IPS-NIHi11 (cell line): ENCODE measurements around the gene BRWD1.

Source experiments
- DNase-seq: peaks from one replicate; pipeline ENCODE4 v3.0.0; 2012; ENCODE audit warnings: mixed read lengths, low spot score

Gene BRWD1

DNA sequence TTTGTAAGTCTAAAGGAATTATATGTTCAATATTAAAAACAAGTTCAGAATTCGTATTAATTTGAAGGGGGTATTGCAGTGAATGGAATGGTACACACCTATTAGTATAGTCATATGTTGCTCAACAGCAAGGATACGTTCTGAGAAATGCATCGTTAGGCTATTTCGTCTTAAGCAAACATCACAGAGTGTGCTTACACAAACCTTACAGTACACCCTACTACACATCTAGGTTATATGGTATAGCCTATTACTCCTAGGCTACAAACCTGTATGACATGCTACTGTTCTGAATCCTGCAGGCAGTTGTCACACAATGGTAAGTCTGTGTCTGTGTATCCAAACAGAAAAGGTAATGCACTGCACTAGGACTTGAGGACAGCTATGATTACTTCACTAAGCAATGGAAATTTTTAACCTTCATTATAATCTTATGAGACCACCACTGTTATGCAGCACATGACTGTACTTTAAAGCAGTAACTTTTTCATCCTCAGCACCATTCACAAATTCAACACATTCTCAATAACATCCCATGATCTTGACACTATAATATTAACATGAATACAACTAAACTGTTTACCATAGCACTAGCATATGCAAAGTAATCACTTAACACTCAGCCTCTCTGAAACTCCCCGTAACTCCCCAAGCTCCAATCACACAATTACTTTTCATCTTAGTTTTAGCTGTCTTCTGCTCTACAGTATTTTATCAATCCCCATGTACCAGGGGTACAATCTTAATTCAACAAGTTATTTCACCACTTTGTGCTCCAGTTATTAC lies 115.8 kb downstream of the BRWD1 start:
- DNase-seq: no peak

DNA sequence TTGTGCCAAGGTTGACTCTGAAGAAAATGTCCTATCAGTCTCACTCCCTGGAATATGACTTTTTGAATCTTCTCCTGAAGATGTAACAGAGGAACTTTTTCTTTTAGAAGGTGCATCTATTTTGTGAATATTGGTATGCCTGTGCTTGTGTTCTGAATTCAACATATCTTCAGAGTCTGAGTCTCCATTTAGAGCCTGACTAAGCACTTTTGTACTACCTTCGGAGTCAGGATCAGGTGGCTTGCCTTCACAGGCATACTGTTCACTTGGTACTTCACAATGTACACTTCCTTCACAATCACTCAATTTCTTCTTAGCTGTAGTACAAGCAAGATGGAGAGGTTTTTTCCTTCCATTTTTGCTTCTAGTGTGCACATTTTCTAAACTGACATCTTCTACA lies 116.6 kb downstream of the BRWD1 start:
- no peak for DNase-seq

DNA sequence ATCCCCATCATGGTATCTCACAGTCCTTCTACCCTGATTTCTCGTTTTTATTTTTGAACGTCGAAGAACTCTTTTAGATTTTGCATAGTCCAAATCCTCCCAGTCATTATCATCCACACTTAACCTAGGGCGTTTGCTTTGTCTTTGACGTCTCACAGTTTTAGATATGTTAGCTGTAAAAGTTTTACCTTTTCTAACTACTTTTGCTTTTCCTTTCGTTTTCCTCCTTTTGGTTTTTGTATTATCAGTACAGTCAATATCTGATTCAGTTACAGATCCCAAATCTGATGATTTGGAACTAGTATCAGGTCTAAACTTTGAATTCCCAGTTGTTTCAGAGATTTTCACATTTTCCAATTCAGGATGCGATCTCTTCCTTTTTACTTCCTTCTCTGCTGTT lies 117.1 kb downstream of the BRWD1 start:
- no peak for DNase-seq

DNA sequence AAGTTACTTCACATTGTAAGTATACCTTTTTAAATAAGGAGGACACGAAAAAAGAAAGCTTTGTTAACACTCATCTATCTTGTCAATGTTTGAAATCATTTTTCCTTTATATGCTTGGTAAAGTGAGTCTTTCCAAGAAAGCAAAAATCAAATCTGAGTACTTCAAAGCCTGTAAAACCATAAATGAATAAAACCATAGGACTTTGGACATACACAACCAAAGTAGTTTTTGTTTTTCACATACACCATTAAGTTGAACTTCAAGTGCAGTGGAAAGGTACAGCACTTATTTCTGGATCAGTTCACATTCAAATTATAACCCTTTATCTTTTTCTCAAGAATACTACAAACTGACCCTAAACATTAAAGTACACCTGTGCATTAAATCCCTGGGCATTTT lies 120.1 kb downstream of the BRWD1 start:
- no peak for DNase-seq

DNA sequence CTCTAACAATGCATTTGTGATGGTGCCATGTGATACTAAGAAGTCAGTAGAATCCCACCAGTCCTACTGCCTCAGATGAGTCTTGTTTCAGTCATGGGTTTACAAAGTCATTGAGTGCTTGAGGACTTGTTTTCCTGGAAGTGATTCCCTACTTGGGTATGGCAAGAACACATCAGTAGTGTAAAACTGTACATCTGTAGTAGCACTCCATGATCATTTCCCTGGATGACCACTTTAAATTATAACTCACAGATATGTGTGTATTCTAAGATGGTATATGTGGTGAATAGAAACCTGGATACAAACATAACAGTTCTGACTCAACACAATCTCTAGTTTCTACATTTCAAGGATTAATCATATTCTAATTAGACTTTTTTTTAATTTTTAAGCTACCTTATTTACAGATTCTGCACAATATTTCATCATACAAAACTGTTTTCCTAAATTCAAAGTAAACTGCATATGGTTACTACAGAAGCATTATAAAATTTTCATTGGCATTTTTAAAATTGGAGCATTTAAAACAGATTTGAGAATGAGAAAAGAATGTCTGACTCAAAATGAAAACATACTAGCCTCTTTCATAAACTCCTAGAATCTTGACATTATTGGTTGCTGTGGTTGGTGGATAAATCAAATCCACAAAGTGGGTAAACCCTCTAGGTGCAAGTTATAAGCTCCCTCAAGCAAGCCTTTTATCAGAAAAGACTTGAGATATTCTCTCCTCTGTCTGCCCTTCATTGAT lies 123.4 kb downstream of the BRWD1 start:
- no peak for DNase-seq

DNA sequence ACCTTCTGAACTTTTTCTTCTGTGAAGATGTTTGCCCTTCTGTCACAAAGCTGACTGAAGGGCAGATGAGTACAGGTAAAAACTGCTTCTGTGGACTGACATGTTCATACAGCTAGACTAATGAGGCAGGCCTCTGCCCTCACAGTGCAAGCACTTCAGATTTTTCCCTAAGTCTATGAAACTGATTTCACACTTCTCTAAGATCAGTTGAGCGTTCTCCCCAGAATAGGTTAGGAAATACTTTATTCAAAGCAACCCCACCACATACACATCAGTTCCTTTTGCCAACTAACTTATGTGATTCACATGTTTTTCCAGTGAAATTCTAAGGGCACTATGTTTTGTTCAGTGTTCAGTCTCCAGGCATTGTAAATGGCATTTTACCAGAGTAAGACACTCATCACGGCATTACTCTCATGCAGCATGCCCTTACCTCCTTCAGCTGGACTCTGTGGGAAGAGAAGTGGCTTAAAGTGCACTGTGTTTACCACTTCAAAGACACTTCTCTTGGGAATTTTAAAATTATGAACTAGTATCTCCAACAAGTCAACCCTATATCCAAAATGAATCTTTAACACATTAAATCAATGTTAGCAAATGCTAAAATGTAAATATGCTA lies 124.8 kb downstream of the BRWD1 start:
- DNase-seq: no peak

DNA sequence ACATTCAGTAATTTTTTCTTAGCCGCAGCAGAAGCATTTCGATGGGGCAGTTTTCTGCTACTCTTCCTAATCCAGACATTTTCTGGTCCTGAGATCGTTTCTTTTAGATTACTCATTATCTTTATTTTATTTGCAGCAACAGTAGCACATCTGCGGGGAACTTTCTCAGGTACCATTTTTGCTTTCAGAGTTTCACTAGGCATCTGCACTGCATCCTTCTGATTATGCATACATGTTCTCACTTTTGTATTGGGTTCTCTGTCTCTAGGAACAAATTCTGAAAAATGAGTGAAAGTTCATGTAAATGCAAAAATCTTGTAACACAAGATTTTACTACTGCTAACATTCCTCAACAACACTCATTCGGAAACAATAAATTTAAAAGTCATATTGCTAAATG lies 126.3 kb downstream of the BRWD1 start:
- DNase-seq: no peak

DNA sequence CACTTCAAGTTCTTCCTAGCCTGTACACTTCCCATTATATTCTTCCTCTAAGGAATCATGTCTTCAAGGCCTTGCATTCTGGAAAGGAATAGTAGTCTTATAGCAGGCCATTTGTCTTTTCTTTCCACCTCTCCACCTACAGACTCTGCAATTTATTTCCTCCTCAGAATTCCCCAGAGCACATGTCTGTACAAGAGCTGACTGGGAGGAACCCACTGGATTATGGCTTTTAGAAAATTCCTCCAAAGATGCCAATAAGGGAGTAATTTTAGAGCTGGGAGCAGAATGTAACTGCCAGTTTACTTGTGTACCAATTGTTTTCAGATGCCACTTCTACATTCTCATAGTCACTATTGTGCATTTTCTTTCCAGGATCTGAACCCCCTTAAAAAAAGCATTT lies 126.8 kb downstream of the BRWD1 start:
- no peak for DNase-seq

DNA sequence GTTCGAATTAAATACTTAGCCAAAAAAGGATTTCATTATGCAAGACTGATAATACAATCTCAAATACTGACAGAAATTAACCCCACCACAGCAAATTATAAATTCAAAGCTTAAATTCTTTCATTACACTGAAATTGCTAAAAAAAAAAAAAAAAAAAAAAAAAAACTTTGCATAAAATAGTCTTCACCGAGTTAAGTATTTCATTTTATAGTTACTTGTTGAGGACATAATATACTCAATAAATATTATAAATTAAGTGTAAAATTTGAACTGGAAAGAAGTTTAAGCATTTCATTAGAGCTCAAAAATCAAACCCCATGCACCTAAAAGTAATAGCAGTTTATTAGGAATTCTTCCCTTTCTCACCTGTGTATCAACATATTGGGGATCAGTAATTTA lies 128.3 kb downstream of the BRWD1 start:
- no peak for DNase-seq

DNA sequence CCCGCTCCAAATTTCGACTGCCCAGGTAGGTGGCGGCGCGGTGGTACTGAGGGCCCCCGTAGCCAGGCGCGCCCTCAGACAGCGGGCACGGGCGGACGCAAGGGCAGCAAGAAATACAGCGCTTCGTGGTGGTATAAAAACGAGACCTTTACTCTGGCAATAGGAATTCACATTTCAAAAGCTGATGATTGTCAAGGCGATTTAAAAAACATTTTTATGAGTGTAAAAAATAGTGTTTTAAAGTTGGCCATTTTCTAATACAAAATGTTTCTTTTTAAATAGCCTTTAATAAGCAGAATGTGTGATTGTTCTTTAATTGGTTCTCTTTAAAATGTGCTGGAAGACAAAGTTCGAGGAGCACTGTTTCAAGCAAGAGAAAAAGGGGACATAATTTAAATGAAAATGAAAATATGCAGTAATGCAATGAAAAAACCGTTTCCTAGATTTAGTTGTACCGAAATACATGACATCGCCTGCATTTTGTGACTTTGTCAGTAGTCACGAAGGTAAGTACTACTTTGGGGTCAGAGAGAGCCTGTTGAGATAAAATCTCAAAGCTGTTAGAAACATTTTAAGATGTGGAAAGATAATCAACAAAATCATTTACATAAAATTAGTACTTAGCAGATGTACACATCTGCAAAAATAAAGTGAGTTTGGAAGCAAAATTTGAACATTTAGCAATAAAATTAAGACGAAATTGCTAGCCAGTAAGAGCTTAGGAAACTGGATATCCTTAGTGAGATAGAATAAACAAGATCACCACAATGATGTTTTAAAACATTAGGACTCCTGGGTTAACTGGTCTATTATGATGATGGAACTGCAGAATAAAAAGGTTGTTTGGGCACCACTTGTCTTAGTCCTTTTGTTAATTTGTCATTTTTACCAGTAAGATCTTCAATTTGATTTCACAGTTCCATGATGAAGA lies 129.1 kb downstream of the BRWD1 start:
- no peak for DNase-seq

DNA sequence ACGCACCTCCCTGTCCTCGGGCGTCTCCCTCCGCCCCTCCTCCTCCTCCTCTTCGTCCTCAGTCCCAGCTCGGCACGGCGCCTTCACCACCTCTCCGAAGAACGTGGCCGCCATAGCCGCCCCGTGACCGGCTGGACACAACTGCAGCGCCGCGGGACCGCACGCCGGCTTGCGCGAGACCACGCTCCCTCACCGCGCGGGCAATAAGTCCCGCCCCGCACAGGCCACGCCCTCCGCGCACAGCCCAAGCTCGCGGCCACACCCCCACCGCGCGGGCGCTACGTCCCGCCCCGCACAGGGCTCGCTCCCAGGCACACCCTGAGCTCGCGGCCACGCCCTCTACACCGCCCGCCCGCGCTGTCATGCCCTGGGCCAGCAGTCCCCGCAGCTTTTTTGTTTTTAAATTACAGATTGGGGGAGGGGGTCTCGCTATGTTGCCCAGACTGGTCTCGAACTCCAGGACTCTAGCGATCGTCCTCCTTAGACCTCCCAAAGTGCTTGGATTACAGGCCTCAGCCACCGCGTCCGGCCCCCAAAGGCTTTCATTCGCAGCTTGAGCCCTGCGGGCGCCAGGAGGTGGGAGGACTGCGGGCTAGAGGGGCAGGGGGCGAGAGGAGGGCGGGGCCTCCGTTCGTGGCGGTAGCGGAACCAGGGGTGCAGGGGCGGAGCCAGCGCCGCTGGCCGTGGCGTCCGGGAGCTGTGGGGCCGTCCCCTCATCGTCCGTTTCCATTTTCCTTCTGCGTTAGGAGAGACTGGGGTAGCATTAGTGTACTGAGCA lies 130.0 kb downstream of the BRWD1 start, which contains the start of gene PSMG1:
Gene PSMG1, minus strand, starts transcription at position 180 of the 778 bp plus-strand sequence. Its CDS starts 66 bp downstream, at position 114.
- DNase-seq: peak; percentile 90

DNA sequence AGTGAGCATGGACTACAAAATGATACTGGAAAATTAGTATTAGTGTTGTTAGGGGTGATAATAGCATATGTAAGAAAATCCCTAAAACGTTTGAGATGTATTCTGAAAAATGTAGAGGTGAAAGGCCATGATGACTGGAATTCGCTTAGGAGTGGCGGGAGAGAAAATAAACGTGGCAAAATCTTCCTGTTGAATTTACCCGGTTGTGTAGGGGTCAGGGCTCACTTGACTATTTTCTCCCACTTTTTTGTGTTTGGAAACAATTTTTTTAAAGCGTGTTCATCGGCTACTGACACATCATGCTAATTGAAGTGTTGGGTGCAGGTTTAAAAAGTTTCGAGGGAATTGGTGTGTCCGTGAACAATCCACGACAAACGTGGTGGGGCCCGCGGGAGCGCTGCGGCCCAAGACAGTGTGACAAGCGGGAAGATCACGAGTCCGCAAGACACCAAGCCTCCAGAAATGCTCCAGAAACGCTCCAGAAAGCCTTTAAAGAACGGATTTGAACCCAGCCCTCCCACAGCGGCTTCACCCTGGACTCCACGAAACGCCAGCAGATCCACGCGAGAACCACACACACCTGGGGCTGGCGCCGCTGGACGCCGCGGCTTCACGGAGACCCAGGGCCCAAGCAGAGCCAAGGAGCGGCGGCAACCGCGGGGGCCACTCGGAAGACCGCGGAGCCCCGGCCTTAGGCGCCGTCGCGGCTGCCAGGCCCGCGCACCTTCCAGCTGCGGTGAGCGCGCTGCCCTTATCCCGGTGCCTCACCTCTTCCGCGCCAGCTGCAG lies 130.8 kb downstream of the BRWD1 start:
- no peak for DNase-seq

DNA sequence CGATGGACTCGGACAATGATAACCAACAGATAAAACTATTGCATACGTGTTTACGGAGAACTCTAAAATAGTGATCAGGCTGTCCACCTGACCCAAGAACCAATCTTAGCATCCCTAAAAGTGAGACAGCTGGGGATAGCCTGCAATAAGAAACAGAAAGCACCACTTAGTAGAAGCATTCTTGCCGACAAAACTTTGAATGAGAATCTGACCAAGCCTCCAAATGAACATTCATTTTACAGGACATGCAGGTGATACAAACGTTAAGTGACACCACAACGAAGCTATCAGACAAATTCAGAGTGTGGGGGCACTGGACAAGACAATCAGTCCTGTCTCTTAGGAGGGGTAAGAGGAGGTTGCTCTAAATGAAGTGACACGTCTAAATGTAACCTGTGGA lies 131.4 kb downstream of the BRWD1 start:
- no peak for DNase-seq

DNA sequence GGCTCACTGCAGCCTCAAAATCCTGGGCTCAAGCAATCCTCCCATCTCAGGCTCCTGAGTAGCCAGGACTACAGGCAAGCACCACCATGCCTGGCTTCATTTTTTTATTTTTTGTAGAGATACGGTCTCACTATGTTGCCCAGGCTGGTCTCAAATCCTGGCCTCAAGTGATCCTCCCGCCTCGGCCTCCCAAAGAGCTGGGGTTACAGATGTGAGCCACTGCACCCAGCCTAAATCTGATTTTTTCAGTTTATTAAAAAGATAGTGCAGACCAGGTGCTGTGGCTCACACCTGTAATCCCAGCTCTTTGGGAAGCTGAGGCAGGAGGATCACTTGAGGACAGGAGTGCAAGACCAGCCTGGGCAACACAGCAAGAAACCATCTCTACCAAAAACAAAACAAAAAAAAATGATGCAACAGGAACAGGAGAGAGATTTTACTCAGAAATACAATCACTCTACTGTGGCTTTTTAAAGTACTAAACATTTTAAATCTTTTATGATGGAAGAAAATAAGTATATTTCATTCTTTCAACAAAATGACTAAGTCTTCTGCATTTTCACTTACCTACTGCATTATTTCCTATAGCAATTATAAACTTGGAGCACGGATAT lies 132.1 kb downstream of the BRWD1 start:
- no peak for DNase-seq

DNA sequence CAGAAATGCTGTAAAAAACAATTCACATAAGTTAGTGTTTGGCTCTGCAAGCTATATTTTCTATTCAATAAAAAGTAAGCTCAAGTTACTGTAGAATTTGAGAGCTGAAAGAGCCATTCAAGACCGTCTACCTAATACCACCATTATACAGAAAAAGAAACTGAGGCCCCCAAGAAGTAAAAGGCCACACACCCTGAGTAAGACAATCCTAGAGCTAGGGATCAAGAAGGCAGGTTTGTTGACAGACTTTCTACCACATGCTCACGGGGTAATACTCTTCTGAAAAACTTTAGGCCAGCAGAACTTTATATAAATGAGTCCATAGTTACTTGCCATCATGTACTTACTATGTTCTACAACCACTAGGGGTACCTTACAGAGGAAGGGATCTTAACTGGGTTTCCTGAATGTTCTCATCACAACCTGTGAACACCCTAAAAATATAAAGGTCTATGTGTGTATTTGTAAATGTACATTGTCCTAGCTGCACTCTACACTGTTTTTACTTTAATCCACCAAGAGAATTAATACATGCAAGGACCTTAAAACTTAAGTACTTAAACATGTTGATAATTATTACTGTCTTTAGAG lies 132.9 kb downstream of the BRWD1 start:
- DNase-seq: no peak

DNA sequence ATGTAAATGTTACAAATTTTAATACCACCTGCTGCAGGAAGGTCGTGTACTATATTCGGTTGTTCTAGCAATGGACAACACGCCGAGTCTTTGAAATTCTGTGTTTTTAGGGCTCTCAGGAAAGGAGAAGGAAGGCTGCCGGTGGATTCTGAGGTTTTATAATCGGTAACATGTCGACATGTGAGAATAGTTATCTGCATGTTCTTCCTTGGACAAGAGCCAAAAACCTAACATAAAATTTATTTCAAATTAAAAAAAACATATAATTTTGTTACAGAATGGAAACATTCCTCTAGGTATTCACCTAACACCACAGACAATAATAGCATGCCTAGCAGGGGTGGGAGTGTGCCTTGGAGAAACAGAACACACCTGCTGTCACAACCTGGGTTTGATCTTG lies 135.0 kb downstream of the BRWD1 start:
- no peak for DNase-seq

DNA sequence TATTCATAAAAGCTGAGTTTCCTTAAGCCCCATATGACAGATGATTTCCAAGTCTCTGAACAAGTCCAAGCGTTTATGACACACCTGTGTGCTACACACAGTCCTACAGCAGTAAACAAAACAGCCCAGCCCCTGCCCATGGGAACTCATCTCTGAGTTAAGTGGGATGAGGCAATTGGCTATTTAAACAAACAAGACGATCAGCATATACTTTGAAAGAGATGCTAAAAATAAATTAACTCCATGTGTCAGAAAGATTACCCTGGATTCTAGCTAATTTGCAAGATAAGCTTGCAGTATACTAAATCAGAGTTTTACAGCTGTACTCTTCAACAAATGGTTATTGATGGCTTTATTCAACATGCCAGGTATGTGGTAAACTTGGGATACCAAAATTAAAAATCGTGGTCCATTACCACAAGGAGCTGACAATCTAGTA lies 137.1 kb downstream of the BRWD1 start:
- no peak for DNase-seq

DNA sequence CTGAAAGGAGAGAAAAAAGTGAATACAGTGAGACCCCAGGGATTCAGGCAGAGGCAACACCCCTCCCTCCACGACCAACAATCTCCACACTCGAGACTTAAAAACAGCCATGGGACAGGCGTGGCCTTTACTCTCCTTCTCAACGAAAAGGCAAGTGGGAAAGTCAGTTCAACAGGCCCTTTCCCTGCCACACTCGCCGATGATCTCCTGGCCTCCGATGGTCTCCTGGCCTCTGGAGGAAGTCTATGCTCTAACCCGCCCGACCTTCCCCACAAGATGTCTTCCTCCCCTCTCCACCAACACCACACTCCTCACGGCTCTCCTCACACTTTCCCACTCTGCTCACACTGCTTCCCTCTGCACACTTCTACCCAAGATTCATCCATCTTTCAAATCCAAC lies 137.8 kb downstream of the BRWD1 start:
- DNase-seq: no peak

DNA sequence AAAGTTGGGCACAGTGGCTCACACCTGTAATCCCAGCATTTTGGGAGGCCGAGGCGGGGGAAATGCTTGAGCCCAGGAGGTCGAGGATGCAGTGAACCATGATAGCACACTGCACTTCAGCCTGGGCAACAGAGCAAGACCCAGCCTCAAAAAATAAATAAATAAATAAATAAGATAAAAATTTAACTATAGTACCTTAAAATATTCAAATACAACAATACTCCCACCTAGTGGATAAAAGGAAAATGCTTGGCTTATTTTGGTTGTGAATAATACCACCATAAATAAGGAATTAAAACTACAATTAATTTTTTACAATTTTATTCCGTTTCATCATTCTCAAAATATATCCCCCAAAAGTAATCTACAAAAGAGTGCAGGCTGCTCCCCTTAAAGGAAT lies 138.3 kb downstream of the BRWD1 start:
- no peak for DNase-seq
